GM18519 (cell line): ENCODE results near the gene RB1.
"Not testable (repeated sequence)": the region's sequence is repeated elsewhere in the genome, so short reads cannot be mapped to it uniquely, and the experiment has no call there.

Source experiments
- ATAC-seq: cut with Tn5 transposase; IDR thresholded peaks from one replicate; pipeline ENCODE4 v1.9.1; 2021; ENCODE audit warnings: mild to moderate bottlenecking, moderate library complexity; ENCODE audit not compliant: unreplicated experiment, low FRiP score

The RB1 gene

DNA sequence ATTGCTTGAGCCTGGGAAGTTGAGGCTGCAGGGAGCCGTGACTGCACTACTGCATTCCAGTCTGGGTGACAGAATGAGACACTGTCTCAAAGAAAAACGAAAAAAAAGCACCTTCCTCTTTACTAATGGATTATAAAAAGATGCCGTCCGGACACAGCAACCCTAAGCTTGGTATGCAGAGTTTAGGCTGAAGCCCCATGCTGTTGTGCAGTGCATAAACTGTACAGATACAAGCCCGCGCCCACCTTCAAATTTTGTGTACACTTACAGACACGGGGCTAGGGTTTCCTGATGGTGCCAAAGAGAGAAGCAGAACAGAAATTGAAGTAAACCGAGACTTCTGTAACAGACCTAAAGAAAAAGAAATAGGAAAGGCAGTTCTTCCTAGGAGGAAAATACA is 100.4 kb downstream of the RB1 start:
- no peak for ATAC-seq

DNA sequence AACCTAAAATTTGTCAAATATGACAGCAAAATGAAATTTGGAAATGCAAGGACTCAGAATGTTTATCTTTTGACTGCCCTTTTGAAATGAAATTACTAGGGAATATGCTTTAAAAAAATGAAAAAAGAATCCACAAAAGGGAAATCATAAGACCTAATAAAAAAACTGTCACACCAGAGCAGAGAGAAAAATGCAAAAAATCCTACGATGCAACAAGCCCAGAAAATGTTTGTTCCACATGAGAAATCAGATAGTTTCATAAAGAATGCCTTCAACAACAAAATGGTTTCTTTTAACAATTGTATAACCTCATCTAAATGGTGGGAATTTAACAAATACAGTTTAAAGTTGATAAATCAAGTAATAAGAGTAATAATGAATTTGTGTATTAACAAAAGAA is 101.4 kb downstream of the RB1 start:
- ATAC-seq = no peak

DNA sequence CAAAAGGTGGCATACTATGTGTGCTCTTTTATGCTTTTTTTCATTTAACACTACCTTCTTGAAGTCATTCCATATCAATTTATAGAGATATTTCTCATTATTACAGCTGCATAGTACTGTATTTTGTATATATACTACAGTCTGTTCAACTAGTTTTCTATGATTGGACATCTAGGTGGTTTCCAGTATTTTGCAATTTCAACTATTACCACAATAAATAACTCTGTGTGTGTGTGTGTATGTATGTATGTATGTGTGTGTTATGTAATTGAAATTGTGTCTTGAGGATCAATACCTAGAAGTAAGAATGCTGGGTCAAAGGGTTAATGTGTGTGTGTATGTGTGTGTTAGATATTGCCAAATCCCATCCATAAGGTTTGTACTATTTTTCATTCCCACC is 102.3 kb downstream of the RB1 start:
- no peak for ATAC-seq

DNA sequence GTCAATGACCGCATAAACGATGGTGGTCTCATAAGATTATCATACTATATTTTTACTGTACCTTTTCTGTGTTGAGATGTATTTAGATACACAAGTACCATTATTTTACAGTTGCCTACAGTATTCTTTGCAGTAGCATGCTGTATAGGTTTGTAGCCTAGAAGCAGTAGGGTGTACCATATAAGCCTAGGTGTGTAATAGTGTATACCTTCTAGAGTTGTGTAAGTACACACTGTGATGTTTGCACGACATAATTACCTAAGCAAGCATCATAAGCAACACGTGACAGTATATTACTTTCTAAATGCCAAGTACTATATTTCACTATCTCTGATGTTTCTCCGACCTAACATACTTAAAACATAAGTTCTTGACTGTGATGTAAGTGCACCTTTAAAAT is 106.6 kb downstream of the RB1 start:
- no peak for ATAC-seq

DNA sequence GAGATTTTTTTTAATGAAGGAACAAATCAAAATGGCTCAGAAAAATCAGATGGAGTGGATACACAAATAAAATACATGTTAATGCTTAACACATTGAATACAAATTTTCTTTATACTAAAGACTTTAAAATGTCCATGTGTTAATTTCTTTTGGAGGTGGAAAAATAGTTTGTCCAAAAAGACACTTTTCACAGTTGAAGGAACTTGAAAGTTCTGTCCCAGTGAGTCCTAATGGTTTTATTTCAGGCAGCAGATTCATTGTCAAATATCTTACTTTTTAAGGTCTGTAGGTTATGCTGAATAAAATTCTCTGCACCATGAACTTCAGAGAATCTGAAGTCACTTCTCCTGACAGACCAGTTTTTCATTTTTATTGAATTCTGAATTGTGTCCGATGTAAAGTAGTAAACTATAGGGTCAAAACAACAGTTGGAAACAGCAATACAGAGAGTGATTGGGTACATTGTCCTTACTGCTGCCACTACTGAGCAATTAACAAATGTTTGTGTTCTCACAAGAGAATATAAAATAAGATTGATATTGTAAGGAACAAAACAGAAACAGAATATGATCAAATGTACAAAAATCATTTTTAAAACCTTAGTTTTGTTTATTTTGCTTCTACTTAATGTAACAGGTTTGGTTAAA is 107.7 kb downstream of the RB1 start:
- no peak for ATAC-seq

DNA sequence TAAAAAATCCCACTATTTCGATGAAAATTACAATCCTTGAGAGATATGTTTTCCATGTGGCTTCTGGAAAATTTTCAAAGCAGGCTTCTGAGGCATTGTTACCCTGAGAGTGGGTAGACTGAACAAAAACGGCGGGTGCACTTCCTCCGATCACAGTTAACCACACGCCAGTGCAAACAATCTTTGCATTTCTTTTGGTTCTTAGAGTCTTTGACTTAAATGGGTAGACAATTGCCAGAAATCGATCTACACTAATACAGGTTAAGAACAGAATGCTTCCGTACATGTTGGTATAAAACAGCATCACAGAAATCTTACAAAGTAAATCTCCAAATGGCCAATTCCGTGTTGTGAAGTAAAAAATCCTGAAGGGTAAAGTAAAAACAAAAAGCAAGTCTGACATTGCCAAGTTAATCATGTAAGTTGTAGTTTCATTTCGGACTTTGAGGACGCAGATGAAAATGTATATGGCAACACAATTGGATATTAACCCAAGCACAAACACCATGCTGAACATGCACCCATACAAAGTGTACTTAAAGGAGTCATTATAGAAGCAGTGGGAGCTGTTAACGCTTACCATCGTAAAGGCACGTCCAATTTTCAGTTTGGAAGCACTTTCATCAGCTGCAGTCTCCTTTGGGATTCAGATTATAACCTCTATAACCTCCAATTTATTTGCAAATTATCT is 108.4 kb downstream of the RB1 start:
- no peak for ATAC-seq

DNA sequence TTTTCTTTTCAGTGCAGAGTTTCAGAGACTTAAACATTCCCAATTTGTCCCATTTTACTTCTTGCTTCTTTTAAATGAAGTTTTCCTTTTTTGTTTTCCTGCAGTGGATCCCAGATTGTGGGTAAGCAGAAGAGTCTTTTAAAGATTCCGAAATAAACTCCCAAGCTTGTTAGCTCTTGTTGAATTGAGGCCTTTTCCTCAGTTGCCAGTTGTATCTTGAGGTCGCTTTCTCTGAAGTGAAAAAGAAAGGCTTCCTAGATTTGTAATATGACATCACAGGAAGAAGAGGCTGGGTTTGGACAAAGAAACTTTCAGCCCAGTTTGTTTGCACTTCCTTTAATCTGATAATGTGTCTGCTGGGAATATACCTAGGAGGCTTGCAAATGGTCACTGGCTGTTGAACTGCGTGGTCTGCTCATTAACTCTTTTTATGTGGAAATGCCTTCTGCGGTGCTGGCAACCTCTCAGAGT is 109.4 kb downstream of the RB1 start, which contains the start of gene LPAR6:
TSS of gene LPAR6 (minus strand) at position 233 of the 471 bp plus-strand sequence. CDS start 690 bp downstream, outside the sequence.
- ATAC-seq = no peak

DNA sequence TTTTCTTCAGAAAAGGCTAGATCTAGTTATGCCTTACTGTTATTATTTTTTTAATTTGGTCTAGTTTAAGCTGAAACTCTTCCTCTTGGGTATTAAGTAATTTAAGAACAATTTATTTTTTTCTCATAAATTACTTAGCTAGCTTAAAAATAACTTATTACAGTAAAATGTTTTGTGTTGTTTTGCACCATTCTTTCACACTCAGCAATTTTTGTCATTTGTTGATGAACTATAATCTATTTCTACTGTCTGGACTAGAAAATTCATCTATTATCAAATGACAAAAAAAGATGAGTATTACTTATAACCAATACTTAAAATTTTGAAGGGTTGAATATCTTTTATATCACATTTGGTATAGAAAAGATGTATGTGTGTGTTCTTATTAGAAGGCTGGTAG is 111.0 kb downstream of the RB1 start:
- ATAC-seq = no peak

DNA sequence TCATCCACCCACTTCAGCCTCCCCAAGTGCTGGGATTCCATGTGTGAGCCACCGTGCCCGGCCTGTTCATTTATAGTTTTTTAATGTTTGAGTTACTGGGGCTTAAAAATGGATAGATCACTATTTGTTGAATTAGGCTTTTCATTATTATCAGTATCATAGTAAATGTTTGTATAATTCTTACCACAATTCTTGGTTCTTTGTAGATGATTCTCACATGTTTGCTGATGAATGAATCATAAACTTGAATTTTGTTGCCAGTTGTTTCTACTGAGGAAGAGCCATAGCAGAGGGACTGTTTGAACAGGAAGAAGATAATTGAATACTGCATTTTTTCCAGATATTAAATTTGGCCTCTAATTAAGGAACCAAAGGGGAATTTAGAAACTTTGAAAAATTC is 112.0 kb downstream of the RB1 start:
- no peak for ATAC-seq

DNA sequence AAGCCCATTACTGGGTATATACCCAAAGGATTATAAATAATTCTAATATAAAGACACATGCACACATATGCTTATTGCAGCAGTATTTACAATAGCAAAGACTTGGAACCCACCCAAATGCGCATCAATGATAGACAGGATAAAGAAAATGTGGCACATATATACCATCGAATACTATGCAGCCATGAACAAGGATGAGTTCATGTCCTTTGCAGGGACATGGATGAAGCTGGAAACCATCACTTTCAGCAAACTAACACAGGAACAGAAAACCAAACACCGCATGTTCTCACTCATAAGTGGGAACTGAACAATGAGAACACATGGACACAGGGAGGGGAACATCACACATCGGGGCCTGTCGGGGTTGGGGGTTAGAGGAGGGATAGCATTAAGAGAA is 118.5 kb downstream of the RB1 start:
- not testable (repeated sequence) for ATAC-seq

DNA sequence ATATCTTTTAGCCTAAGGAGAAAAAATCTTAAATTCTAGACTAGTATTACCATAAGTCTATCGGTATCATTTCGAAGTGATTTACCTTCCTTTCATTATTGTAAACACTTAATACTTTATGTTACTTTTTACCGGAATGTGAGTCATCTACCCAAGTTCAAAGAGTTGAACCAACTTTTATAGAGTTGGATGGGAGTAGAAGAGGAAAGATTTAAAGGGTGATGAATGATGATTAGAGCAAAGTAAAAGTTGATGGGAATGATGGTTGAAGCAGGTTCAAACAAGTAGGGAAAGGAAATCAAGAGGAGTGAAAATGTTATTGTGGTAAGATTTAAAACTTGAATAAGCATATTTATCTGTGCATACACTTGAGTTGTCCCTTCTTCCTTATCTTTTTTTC is 120.7 kb downstream of the RB1 start:
- ATAC-seq = no peak

DNA sequence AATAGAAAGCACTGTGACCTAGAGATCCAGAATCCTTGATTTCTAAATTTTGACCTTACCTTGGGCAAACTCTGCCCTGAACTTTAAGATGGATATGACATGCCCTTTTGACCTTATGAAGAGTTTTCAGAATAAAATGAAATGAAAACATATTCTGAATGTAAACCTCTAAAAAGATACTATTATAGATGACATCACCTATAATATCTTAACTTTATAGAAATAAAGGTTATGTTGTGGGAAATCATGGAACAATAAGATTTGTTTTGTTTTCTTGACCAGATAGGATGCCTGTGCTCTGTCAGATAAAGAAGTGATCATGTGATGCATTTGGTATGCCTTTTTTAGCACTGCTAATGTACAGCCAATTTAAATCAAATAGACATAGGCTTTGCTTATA is 122.5 kb downstream of the RB1 start:
- ATAC-seq = no peak

DNA sequence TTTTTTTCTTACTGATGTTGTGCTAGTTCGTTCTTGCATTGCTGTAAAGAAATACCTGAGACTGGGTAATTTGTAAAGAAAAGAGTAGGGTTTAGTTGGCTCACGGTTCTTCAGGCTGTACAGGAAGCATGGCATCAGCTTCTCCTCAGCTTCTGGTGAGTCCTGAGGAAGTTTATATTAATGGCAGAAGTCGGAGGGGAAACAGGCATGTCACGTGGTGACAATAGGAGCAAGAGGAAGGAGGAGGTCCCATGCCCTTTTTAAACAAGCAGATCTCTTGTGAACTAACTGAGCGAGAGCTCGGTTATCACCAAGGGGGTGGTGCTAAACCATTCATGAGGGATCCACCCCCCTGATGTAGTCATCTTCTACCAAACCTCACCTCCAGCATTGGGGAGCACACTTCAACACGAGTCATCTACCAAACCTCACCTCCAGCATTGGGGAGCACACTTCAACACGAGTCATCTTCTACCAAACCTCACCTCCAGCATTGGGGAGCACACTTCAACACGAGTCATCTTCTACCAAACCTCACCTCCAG is 123.3 kb downstream of the RB1 start:
- ATAC-seq = not testable (repeated sequence)

DNA sequence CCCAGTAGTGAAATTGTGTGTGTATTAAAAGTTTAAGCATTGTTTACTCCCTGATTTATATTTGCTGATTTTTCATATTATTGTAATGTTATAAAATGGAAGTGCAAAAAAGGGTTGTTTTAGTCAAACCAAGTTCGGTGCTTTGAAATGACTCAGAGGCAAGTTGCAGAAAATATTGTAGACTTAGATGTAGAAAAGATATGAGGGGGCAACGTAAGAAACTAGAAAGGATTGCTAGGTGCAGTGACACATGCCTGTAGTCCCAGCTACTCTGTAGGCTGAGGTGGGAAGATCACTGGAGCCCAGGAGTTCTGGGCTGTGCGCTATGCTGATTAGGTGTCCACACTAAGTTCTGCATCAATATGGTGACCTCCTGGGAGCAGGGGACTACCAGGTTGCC is 125.5 kb downstream of the RB1 start:
- ATAC-seq = no peak

DNA sequence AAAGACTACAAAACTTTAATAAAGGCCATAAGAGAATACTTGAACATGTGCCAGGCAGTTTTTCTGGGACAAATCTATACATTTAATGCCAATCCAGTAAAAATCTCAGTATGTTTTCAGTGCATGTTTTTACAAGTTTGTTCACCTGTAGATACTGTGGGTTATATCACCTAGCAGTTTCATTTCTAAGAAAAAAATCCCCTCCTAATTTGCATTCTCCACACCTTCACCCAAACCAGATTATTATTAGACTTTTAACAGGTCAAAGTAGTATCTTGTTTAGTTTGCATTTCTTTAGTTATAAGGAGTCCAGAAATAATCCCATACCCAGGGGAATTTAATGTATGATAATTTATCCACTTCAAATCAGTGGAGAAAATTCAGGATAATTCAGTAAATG is 126.3 kb downstream of the RB1 start:
- no peak for ATAC-seq

DNA sequence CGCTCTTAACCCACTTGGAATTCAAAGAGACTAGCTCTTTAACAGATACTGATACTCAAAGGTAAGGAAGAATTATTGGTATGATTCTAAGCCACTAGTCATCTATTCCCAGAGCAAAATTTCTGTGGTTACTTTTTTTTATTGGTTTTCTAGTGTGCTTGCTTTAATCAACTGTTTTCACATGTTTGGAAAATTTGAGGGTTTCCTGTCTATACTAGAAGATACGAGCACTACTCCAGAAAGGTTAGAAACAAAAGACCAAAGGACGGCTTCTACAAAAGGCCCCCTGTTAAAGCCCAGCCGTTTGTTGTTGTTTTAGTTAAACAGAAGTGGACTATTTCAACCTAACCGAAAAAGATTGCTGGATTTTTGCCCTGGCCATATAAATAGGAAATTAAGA is 127.9 kb downstream of the RB1 start:
- no peak for ATAC-seq

DNA sequence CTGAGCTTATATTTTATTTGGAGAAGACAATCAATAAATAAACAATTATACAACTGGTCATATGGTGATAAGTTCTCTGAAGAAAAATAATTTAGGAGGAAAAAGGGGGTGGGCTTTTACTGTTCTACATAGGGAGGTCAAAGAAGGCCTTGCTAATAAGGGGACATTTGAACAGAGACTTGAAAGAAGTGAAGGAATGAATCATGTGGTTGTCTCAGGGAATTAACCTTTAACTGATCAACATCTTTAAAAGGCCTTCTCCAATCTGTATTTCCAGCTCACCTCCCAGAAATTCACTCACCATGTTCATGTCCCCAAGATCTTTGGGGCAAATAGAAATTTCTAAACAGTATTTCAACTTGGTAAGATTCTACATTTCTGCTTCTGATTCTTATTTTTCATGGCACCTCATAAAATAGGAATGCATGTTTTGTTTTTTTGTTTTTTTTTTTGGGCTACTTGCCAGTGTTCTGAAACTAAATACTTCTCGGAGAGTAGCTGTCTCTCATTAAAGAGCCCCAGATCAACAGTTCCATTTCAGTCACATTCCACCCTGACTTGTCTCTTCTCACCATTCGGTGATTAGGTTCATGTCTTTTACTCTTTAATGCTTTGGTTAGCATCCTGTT is 128.6 kb downstream of the RB1 start:
- no peak for ATAC-seq

DNA sequence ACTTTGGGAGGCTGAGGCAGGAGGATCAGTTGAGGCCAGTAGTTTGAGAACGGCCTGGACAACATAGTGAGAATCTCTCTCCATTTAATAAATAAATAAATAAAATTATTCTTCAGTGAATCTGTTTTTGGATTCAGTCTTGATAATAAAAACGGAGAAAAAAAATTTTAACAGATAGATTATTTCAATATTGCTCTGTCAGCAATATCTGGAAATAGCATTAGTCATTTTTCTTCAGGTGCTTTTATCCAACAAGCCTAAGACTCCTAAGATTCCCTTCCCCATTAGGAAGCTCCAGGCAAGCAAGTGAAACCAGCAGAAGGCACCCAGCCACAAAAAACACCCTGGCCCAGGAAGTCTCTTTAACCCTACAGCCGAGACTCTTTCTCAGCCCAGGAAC is 130.6 kb downstream of the RB1 start:
- no peak for ATAC-seq

DNA sequence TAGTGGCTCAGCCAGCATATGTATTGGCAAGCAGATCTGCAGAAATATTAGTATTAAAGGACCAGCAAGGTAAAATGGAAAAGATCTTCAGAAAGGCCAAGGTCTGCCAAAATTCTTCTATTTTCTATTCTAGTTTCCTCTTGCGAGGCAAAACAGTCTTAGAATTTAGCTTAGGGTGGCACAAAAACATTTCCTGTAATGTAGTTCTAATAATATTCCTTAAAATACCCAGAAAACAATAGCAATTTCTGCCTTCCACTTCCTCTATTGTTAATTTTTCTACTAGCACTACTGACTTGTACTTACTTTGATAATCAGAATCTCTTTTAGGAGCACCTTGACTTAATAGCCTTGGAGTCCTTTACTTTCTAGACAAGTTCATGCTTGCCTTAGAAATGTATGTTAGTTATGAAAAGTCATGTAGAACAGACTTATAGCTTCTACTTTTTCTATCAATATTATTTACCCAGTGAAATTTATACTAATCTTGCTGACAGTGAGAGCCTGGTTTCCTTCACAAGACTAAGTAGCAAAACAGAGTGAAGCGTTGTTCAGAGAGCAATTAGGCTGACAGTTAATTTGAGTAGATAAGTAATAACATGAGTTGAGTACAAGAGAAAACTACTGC is 133.2 kb downstream of the RB1 start:
- ATAC-seq = no peak

DNA sequence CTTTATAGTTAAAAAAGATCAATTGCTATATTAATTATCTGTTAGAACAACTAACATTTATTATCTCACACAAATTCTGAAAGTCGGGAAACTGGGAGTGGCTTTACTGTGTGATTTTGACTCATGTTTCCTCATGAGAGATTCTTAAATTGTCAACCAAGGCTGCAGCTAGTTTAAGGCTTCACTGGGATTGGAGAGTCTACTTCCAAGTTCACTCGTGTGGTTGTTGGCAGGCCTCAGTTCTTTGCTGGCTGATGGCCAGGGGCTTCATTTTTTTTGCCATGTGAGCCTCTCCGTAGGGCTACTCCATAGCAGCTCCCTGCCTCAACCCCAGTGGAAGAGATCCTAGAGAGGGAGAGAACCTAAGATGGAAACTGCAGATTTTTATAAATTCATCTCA is 133.8 kb downstream of the RB1 start:
- ATAC-seq = no peak
